IgD-negative memory B cell (primary cell): ENCODE results near the gene LRIG3. TPM values are rescaled to one million over a fixed set of nuclear protein-coding genes. Genes with fewer than 3 reads are reported as not detected.
"Not testable (repeated sequence)": the region's sequence is repeated elsewhere in the genome, so short reads cannot be mapped to it uniquely, and the experiment has no call there.

Experiments used
- H3K27ac Mint-ChIP-seq, 3 donors: one replicate each; pipeline ENCODE4 v1.8.0; 2020 to 2022; ENCODE audit warnings: mild to moderate bottlenecking in 3 of 3, mixed read lengths in 3 of 3, moderate library complexity in 1 of 3
- H3K27me3 Mint-ChIP-seq: one replicate; pipeline ENCODE4 v1.8.0; 2021; ENCODE audit warnings: mixed read lengths
- H3K36me3 Mint-ChIP-seq: one replicate; pipeline ENCODE4 v1.8.0; 2020; ENCODE audit warnings: mild to moderate bottlenecking, mixed read lengths
- H3K4me1 Mint-ChIP-seq, 3 donors: one replicate each; pipeline ENCODE4 v1.8.0; 2020 to 2022; ENCODE audit warnings: mixed read lengths in 3 of 3, mild to moderate bottlenecking in 1 of 3
- H3K4me3 Mint-ChIP-seq, 4 donors: one replicate each; pipeline ENCODE4 v1.8.0; 2020 to 2022; ENCODE audit warnings: mild to moderate bottlenecking in 4 of 4, mixed read lengths in 4 of 4, moderate library complexity in 3 of 4
- H3K9me3 Mint-ChIP-seq, 3 donors: one replicate each; pipeline ENCODE4 v1.8.0; 2020 to 2021; ENCODE audit warnings: mixed read lengths in 3 of 3, mild to moderate bottlenecking in 1 of 3
- polyA plus RNA-seq: library from polyadenylated mRNA; unstranded; fragments of 300-500 nt; fragmentation: Illumina TruSeq; gene quantifications from one replicate; pipeline ENCODE4 v1.2.3, GENCODE V29; 2021

The LRIG3 gene
- polyA plus RNA-seq, 1 donor from 2014 or later, result not detected

DNA sequence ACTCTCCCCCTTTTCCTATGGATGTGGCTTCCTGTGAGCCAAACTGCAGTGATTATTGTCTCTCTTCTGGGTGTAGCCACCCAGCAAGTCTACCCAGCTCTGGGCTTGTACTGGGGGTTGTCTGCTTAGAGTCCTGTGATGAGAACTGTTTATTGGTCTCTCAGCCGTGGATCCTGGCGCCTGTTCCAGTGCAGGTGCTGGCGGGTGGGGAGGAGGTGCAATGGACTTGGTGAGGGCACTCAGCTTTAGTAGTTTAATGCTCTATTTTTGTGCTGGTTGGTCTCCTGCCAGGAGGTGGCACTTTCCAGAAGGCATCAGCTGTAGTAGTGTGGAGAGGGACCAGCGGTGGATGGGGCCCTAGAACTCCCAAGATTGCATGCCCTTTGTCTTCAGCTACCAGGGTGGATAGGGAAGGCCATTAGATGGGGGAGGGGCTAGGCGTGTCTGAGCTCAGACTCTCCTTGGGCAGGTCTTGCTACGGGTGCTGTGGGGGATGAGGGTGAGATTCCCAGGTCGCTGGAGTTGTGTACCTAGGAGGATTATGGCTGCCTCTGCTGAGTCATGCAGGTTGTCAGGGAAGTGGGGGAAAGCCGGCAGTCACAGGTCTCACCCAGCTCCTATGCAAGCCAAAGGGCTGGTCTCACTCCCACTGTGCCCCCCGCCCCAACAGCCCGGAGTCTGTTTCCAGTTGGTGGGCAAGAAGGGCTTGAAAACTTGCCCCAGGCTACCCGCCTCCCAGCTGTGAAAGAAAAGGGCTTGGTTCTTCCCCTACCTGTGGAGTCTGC lies 29.8 kb upstream of the LRIG3 start:
- H3K27ac Mint-ChIP-seq, H3K27me3 Mint-ChIP-seq, H3K4me1 Mint-ChIP-seq, H3K4me3 Mint-ChIP-seq, H3K36me3 Mint-ChIP-seq: not testable (repeated sequence)
- peaks cover 4 to 19% (median 8%) of the 10 kb centered on the region in 3 donors for H3K9me3 Mint-ChIP-seq

DNA sequence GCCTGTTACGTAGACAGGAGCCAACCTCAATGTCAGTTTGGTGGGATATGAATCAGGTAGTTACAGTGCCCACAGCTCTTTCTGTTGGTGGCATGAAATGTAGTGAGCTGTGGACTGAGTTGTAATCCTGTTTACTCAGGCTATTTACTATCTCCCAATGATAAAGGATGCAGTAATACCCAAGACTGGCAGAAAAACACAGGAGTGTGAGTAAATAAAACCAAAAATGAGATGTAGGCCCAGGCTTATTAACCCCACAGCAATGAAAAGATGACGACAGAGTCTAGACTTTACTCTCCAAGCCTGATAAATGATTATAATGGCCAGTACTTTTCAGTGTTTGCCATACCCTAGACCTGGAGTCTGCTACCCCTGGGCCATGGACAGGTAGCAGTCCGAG lies 22.8 kb upstream of the LRIG3 start:
- H3K9me3 Mint-ChIP-seq, result peaks cover 2 to 7% (median 6%) of the 10 kb centered on the region in 3 donors
- no peak overlapping the region for H3K27ac Mint-ChIP-seq
- no peaks in the 10 kb centered on the region for H3K4me1 Mint-ChIP-seq
- no peaks in the 10 kb centered on the region for H3K27me3 Mint-ChIP-seq
- no peaks in the 10 kb centered on the region for H3K36me3 Mint-ChIP-seq
- no peak overlapping the region for H3K4me3 Mint-ChIP-seq

DNA sequence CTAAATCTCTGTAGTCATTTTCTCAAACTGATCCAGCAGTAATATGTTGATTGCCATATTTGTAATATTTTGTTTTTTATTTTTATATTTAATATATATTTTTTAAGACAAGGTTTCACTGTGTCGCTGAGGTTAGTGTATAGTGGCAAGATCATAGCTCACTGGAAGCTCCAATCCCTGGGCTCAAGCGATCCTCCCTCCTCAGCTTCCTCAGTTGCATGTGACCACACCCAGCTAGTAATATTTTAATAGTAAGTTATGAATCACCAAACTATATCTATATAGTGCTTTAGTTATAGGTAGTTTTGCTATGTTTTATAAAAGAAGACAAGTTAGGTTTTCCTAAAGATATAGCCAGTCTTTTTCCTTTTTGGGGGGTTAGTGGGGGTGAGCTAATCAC lies 22.0 kb upstream of the LRIG3 start:
- H3K9me3 Mint-ChIP-seq, result peaks cover under 1 to 4% (median 4%) of the 10 kb centered on the region in 3 donors
- no peak overlapping the region for H3K4me3 Mint-ChIP-seq
- no peaks in the 10 kb centered on the region for H3K27me3 Mint-ChIP-seq
- H3K36me3 Mint-ChIP-seq, result no peaks in the 10 kb centered on the region
- H3K27ac Mint-ChIP-seq, result no peak overlapping the region
- H3K4me1 Mint-ChIP-seq, result no peaks in the 10 kb centered on the region

DNA sequence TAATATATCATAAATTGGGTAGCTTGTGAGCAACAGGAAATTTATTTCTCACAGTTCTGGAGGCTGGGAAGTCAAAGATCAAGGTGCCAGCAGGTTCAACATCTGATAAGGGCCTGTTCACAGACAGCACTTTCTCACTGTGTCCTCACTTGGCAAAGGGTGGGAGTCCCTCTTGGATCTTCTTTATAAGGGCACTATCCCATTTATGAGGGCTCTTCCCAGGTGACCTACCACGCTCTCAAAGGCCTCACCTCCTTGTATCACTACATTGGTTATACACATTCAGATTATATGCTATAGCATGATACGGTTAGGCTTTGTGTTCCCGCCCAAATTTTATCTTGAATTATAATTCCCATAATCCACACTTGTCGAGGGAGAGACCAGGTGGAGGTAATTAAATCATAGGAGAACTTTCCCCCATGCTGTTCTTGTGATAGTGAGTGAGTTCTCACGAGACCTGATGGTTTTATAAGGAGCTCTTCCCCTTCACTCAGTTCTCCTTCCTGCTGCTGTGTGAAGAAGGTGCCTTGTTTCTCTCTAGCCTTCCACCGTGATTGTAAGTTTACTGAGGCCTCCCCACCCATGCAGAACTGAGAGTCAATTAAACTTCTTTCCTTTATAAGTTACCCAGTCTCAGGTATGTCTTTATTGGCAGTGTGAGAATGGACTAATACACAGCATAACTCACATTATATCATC lies 19.2 kb upstream of the LRIG3 start:
- Mint-ChIP-seq H3K36me3 (no peaks in the 10 kb centered on the region), H3K27ac (no peak overlapping the region), H3K4me1 (no peaks in the 10 kb centered on the region), H3K4me3 (no peak overlapping the region), H3K9me3 (peaks cover 0 to 2% (median 0%) of the 10 kb centered on the region in 3 donors), H3K27me3 (no peaks in the 10 kb centered on the region)

DNA sequence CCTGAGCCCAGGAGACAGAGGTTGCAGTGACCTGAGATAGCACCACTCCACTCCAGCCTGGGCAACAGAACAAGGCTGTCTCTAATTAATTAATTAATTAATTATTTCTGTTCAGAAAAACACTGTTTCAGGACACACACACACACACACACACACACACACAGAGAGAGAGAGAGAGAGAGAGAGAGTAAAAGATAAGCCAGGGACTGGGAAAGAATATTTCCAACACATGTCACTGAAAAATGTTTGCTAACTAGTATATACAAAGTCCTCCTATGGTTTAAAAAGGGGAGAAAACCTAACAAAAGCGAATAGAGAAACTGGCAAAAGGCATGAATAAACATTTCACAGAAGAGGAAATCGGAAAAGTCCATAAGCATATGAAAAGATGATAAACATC lies 18.1 kb upstream of the LRIG3 start:
- H3K27ac Mint-ChIP-seq, result no peak overlapping the region
- no peaks in the 10 kb centered on the region for H3K27me3 Mint-ChIP-seq
- H3K4me1 Mint-ChIP-seq, result no peaks in the 10 kb centered on the region
- no peaks in the 10 kb centered on the region for H3K36me3 Mint-ChIP-seq
- H3K9me3 Mint-ChIP-seq, result no peaks in the 10 kb centered on the region
- no peak overlapping the region for H3K4me3 Mint-ChIP-seq

GRCh38 chr12:58934528-58934927 lies 14.2 kb upstream of the LRIG3 start:
- Mint-ChIP-seq H3K27me3 (no peaks in the 10 kb centered on the region), H3K4me1 (no peaks in the 10 kb centered on the region), H3K4me3 (no peak overlapping the region), H3K27ac (no peak overlapping the region), H3K9me3 (peaks cover 0 to 3% (median 0%) of the 10 kb centered on the region in 3 donors), H3K36me3 (no peaks in the 10 kb centered on the region)

GRCh38 chr12:58932806-58933681 lies 12.7 kb upstream of the LRIG3 start:
- H3K27ac Mint-ChIP-seq, result no peak overlapping the region
- no peak overlapping the region for H3K4me3 Mint-ChIP-seq
- H3K27me3 Mint-ChIP-seq, result no peaks in the 10 kb centered on the region
- no peaks in the 10 kb centered on the region for H3K4me1 Mint-ChIP-seq
- no peaks in the 10 kb centered on the region for H3K36me3 Mint-ChIP-seq
- peaks cover 0 to 3% (median 0%) of the 10 kb centered on the region in 3 donors for H3K9me3 Mint-ChIP-seq

DNA sequence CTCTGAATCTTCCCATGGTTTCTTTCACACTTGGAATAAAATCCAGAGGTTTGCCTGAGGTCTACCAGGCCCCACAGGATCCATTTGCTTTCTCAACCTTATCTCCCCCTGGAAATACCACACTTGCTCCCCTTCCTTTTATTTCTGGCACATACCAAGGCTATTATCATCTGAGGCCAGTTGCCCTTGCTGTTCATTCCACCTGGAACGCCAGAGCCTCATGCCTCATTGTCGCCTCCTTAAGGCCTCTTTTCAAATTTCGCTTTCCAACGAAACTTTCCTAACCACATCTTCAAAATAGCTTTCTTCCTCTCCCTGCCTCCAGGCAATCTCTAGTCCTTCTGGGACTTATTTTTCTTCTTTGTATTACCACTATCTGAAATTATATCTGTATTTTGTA lies 11.2 kb upstream of the LRIG3 start:
- no peak overlapping the region for H3K27ac Mint-ChIP-seq
- no peak overlapping the region for H3K4me3 Mint-ChIP-seq
- H3K27me3 Mint-ChIP-seq, result no peaks in the 10 kb centered on the region
- H3K4me1 Mint-ChIP-seq, result no peaks in the 10 kb centered on the region
- no peaks in the 10 kb centered on the region for H3K36me3 Mint-ChIP-seq
- peaks cover 0 to 3% (median 0%) of the 10 kb centered on the region in 3 donors for H3K9me3 Mint-ChIP-seq

- H3K9me3 Mint-ChIP-seq, result peaks cover 0 to 3% (median 0%) of the 10 kb centered on the region in 3 donors
- no peak overlapping the region for H3K4me3 Mint-ChIP-seq
- no peaks in the 10 kb centered on the region for H3K36me3 Mint-ChIP-seq
- H3K4me1 Mint-ChIP-seq, result no peaks in the 10 kb centered on the region
- H3K27ac Mint-ChIP-seq, result no peak overlapping the region
- H3K27me3 Mint-ChIP-seq, result no peaks in the 10 kb centered on the region
Observed at GRCh38 chr12:58930770-58931324, 10.5 kb upstream of the LRIG3 start.

- H3K4me1 Mint-ChIP-seq, result no peaks in the 10 kb centered on the region
- H3K27ac Mint-ChIP-seq, result no peak overlapping the region
- no peaks in the 10 kb centered on the region for H3K27me3 Mint-ChIP-seq
- no peak overlapping the region for H3K4me3 Mint-ChIP-seq
- peaks cover 0 to 3% (median 3%) of the 10 kb centered on the region in 3 donors for H3K9me3 Mint-ChIP-seq
- H3K36me3 Mint-ChIP-seq, result no peaks in the 10 kb centered on the region
Observed at GRCh38 chr12:58927120-58927519, 6.8 kb upstream of the LRIG3 start.

- no peak overlapping the region for H3K4me3 Mint-ChIP-seq
- no peaks in the 10 kb centered on the region for H3K36me3 Mint-ChIP-seq
- H3K27ac Mint-ChIP-seq, result no peak overlapping the region
- H3K27me3 Mint-ChIP-seq, result no peaks in the 10 kb centered on the region
- H3K4me1 Mint-ChIP-seq, result no peaks in the 10 kb centered on the region
- H3K9me3 Mint-ChIP-seq, result peaks cover 0 to 3% (median 2%) of the 10 kb centered on the region in 3 donors
Observed at GRCh38 chr12:58926586-58926985, 6.3 kb upstream of the LRIG3 start.

DNA sequence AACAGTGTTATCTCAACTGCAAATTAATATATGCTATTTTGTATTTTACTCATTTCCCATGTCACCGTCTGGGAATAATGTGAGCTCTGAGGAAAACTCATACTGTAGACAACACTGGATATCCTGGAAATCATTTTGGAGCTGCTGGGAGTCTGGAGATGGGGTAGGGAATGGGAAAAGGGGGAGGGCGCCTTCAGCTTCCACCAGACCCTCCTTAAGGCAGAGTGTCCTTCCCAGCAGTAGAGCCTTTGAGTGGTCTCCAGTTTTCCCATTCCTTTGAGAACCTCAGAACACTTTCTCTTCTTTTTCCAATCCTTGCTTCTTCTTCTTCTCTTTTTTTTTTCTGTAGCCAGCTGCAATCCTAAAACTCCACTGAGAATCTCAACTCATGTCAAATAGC lies 5.4 kb upstream of the LRIG3 start:
- Mint-ChIP-seq H3K9me3 (peaks cover 0 to 3% (median 0%) of the 10 kb centered on the region in 3 donors), H3K4me1 (no peaks in the 10 kb centered on the region), H3K36me3 (no peaks in the 10 kb centered on the region), H3K27ac (peak overlapping the region in 1 of 3 donors; percentile 39), H3K27me3 (peaks cover 7% of the 10 kb centered on the region), H3K4me3 (no peak overlapping the region)

GRCh38 chr12:58925111-58925611 lies 4.9 kb upstream of the LRIG3 start:
- peaks cover 0 to 2% (median 0%) of the 10 kb centered on the region in 3 donors for H3K4me1 Mint-ChIP-seq
- no peak overlapping the region for H3K4me3 Mint-ChIP-seq
- H3K27ac Mint-ChIP-seq, result no peak overlapping the region
- H3K27me3 Mint-ChIP-seq, result peaks cover 10% of the 10 kb centered on the region
- H3K36me3 Mint-ChIP-seq, result no peaks in the 10 kb centered on the region
- H3K9me3 Mint-ChIP-seq, result peaks cover 0 to 3% (median 0%) of the 10 kb centered on the region in 3 donors

DNA sequence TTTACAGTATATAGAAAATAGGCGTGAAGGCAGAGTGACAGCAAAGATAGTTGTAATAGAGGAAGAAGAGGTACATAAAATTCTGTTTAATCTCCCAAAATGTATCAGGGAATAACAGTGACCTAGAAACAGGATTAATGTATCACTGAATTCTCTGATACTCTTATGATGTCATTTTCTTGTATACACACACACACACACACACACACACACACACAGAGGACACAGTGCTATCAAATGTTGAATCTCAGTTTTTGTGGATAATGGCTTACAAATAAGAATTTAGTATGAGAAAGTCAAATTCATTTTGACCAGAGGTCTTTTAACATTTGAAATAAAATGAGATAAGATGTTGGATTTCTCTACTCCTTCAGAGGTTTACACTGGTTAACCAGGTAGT lies 4.3 kb upstream of the LRIG3 start:
- Mint-ChIP-seq H3K9me3 (peaks cover 0 to 3% (median 0%) of the 10 kb centered on the region in 3 donors), H3K4me1 (peaks cover 0 to 2% (median 0%) of the 10 kb centered on the region in 3 donors), H3K27me3 (peaks cover 10% of the 10 kb centered on the region), H3K4me3 (no peak overlapping the region), H3K36me3 (no peaks in the 10 kb centered on the region), H3K27ac (no peak overlapping the region)
